MM.1S (cell line): ENCODE measurements around the gene RHBDD1.

Experiments used
- DNase-seq: peaks from one replicate; pipeline ENCODE4 v3.0.0-alpha.2; 2015
- H2AFZ ChIP-seq: fragments of 300-600 bp; sonication (generic); 2 replicates; pipeline ENCODE4 v1.6.0; 2016; ENCODE audit warnings: antibody characterized with exemption, low read length
- H3F3A ChIP-seq: fragments of 300-600 bp; sonication (generic); 2 replicates; pipeline ENCODE4 v1.6.1; 2016; ENCODE audit warnings: mild to moderate bottlenecking, antibody characterized with exemption, low read length, moderate library complexity, mixed read lengths; ENCODE audit not compliant: insufficient read depth
- H3K27ac ChIP-seq: fragments of 300-600 bp; sonication (generic); 2 replicates; pipeline ENCODE4 v1.5.1; 2016; ENCODE audit warnings: mild to moderate bottlenecking, low read length
- H3K27me3 ChIP-seq: fragments of 300-600 bp; sonication (generic); replicated peaks from 2 replicates; pipeline ENCODE4 v1.6.0; 2016; ENCODE audit warnings: low read length; ENCODE audit not compliant: insufficient read depth
- H3K36me3 ChIP-seq: fragments of 300-600 bp; sonication (generic); replicated peaks from 2 replicates; pipeline ENCODE4 v1.6.1; 2016; ENCODE audit warnings: mild to moderate bottlenecking, low read length, mixed read lengths; ENCODE audit not compliant: insufficient read depth
- H3K4me1 ChIP-seq: fragments of 300-600 bp; sonication (generic); 2 replicates; pipeline ENCODE4 v1.6.1; 2016; ENCODE audit warnings: low read length, mixed read lengths
- H3K4me2 ChIP-seq: fragments of 300-600 bp; sonication (generic); 2 replicates; pipeline ENCODE4 v1.6.0; 2016; ENCODE audit warnings: low read depth, low read length
- H3K4me3 ChIP-seq: fragments of 300-600 bp; sonication (generic); 2 replicates; pipeline ENCODE4 v1.5.1; 2016; ENCODE audit warnings: low read length, mixed read lengths
- H3K79me2 ChIP-seq: fragments of 300-600 bp; sonication (generic); 2 replicates; pipeline ENCODE4 v1.6.1; 2016; ENCODE audit warnings: mixed run types, low read length, mixed read lengths
- H3K9ac ChIP-seq: fragments of 300-600 bp; sonication (generic); 2 replicates; pipeline ENCODE4 v1.6.1; 2016; ENCODE audit warnings: low read length, mixed read lengths
- H3K9me2 ChIP-seq: fragments of 300-600 bp; sonication (generic); replicated peaks from 2 replicates; pipeline ENCODE4 v1.6.1; 2016; ENCODE audit warnings: mild to moderate bottlenecking, low read length, mixed read lengths; ENCODE audit not compliant: insufficient read depth
- H3K9me3 ChIP-seq: fragments of 300-600 bp; sonication (generic); replicated peaks from 2 replicates; pipeline ENCODE4 v1.6.1; 2016; ENCODE audit warnings: mild to moderate bottlenecking, low read length, mixed read lengths; ENCODE audit not compliant: insufficient read depth
- H4K20me1 ChIP-seq: fragments of 300-600 bp; sonication (generic); 2 replicates; pipeline ENCODE4 v1.6.1; 2016; ENCODE audit warnings: mild to moderate bottlenecking, low read length, moderate library complexity, mixed read lengths; ENCODE audit not compliant: insufficient read depth
- CTCF ChIP-seq: fragments of 300-600 bp; sonication (generic); IDR thresholded peaks from 2 replicates; pipeline ENCODE4 v1.5.1; 2016; ENCODE audit warnings: antibody characterized with exemption, low read length, mixed read lengths
- EZH2 ChIP-seq: fragments of 300-600 bp; sonication (generic); optimal IDR thresholded peaks from 2 replicates; pipeline ENCODE3; 2017; ENCODE audit warnings: low read depth, mild to moderate bottlenecking, antibody characterized with exemption, low read length, mixed read lengths
- EZH2phosphoT487 ChIP-seq: fragments of 300-600 bp; sonication (generic); IDR thresholded peaks from 2 replicates; pipeline ENCODE4 v1.6.1; 2018; ENCODE audit warnings: antibody characterized with exemption, low read length

RHBDD1 gene

DNA sequence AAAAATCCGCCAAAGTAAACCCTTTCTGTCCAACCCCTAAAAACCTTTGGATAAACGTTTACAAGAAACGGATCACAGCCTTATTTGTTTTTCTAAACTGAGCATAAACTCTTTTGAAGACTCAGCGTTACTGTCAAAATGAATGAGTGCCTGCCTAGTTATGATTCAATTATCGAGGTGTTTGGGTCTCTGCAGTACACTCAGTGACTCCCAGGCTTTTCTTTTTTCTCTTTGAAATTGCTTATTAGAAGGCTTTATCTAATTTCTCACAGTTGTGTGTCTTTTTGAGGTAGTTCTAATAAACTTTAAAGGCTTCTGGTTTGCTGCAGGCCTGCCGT, 663 bp downstream of the RHBDD1 start:
- H3K4me2 ChIP-seq, result peak overlapping the region; percentile 97
- no peaks in the 10 kb centered on the region for H4K20me1 ChIP-seq
- H3K36me3 ChIP-seq, result no peaks in the 10 kb centered on the region; the same call in 1 of the 2 replicates
- peak overlapping the region; percentile 57 for H2AFZ ChIP-seq
- peaks cover 18% of the 10 kb centered on the region for H3F3A ChIP-seq
- peaks cover 43% of the 10 kb centered on the region for H3K79me2 ChIP-seq
- no peaks in the 10 kb centered on the region for H3K9me2 ChIP-seq
- H3K27me3 ChIP-seq, result no peaks in the 10 kb centered on the region
- DNase-seq, result no peak
- peak overlapping the region; percentile 98 for H3K9ac ChIP-seq
- TF ChIP-seq EZH2phosphoT487 (no peak), CTCF (no peak), EZH2 (no peak)
- peak overlapping the region; percentile 82 for H3K4me3 ChIP-seq
- H3K4me1 ChIP-seq, result peaks cover 12% of the 10 kb centered on the region
- no peaks in the 10 kb centered on the region for H3K9me3 ChIP-seq
- H3K27ac ChIP-seq, result peak overlapping the region; percentile 99

DNA sequence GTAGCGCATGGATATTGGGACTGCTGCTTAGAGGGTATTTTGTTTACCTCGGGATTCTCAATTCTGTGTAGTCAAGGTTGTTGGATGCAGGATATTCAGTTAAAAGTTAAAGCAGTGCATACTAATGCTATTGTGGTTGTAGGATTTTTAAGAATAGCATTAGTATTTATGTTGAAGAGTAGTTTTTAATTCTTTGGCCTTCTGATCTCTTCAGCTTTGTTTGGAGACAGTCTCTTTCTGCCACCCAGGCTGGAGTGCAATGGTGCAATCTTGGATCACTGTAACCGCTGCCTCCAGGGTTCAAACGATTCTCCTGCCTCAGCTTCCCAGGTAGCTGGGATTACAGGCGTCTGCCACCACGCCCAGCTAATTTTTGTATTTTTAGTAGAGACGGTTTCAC, 1.5 kb downstream of the RHBDD1 start:
- peaks cover 45% of the 10 kb centered on the region for H3K79me2 ChIP-seq
- H3K4me3 ChIP-seq, result peak overlapping the region; percentile 82
- peaks cover 13% of the 10 kb centered on the region for H3K4me1 ChIP-seq
- H3K9me3 ChIP-seq, result no peaks in the 10 kb centered on the region
- peak overlapping the region; percentile 97 for H3K4me2 ChIP-seq
- no peaks in the 10 kb centered on the region; the same call in 1 of the 2 replicates for H3K36me3 ChIP-seq
- no peaks in the 10 kb centered on the region for H3K27me3 ChIP-seq
- peak overlapping the region; percentile 99; the same call in 1 of the 2 replicates for H3K27ac ChIP-seq
- no peaks in the 10 kb centered on the region for H4K20me1 ChIP-seq
- peak overlapping the region; percentile 98; the same call in 1 of the 2 replicates for H3K9ac ChIP-seq
- peaks cover 18% of the 10 kb centered on the region for H3F3A ChIP-seq
- DNase-seq, result no peak
- no peaks in the 10 kb centered on the region for H3K9me2 ChIP-seq
- no peak overlapping the region for H2AFZ ChIP-seq
- TF ChIP-seq CTCF (no peak), EZH2phosphoT487 (no peak), EZH2 (no peak)

DNA sequence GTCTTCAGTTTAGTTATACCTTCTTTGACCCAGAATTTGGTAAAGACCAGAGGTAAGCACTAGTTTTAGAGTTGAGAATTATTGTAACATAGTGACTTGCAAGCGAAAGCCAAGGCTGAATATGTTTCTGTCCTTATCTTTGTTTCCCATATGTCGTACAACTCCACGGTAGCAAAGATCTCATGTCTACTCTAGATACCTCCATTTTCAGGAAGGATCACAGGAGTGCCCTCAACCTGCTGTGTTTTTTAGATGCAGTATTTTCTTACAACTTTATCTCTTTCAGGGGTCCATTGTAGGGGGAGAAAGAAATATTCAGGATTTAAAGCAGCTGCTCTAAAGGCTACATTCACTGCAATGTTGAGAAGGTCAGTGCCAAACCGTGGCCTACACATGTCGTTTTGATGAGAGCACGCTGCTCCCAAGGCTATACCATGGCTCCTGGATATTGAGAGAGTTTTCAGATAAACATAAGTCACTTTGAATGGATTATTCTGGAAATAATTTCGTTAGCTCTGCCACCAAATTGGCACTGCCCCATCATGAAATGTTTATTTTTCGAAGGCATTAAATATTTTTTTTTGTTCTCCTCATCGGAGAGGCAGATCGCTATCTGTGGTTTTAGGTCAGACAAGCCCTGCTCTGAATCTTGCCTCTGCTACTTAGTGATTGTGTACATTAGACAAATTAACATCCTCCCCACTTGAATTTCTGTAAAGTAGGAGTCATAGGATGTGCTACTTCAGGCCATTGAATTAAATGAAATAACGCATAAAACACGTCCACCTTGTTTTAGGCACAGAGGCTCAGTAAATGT, 2.1 kb downstream of the RHBDD1 start:
- H3K9me2 ChIP-seq, result no peaks in the 10 kb centered on the region
- peaks cover 18% of the 10 kb centered on the region for H3K4me1 ChIP-seq
- no peak overlapping the region for H3K9ac ChIP-seq
- no peak for DNase-seq
- no peaks in the 10 kb centered on the region for H3K27me3 ChIP-seq
- H4K20me1 ChIP-seq, result no peaks in the 10 kb centered on the region
- TF ChIP-seq EZH2phosphoT487 (no peak), EZH2 (no peak)
- no peaks in the 10 kb centered on the region for H3K9me3 ChIP-seq
- peaks cover 18% of the 10 kb centered on the region for H3F3A ChIP-seq
- no peak overlapping the region for H3K4me3 ChIP-seq
- H2AFZ ChIP-seq, result no peak overlapping the region
- H3K36me3 ChIP-seq, result no peaks in the 10 kb centered on the region; the same call in 1 of the 2 replicates
- no peak overlapping the region for H3K4me2 ChIP-seq
- H3K27ac ChIP-seq, result no peak overlapping the region
- peaks cover 48% of the 10 kb centered on the region for H3K79me2 ChIP-seq

GRCh38 chr2:226838722-226839121, 2.9 kb downstream of the RHBDD1 start:
- Histone ChIP-seq H2AFZ (no peak overlapping the region), H3K79me2 (peaks cover 52% of the 10 kb centered on the region), H3K4me1 (peaks cover 18% of the 10 kb centered on the region), H3K36me3 (no peaks in the 10 kb centered on the region; the same call in 1 of the 2 replicates), H3K4me2 (no peak overlapping the region), H3K9me2 (no peaks in the 10 kb centered on the region), H4K20me1 (no peaks in the 10 kb centered on the region), H3K9me3 (no peaks in the 10 kb centered on the region), H3K9ac (no peak overlapping the region), H3F3A (peaks cover 18% of the 10 kb centered on the region), H3K27ac (no peak overlapping the region), H3K4me3 (no peak overlapping the region), H3K27me3 (no peaks in the 10 kb centered on the region)
- TF ChIP-seq EZH2phosphoT487 (no peak), CTCF (no peak), EZH2 (no peak)
- DNase-seq, result no peak
